Stimulated activated CD4-positive, alpha-beta T cell treated with anti-CD3 and anti-CD28 coated beads, TNF-alpha, amount 100 ng/mL, for 48 hours (primary cell): Measurements from ENCODE around the gene VWA8.
"Not testable (repeated sequence)": the region's sequence is repeated elsewhere in the genome, so short reads cannot be mapped to it uniquely, and the experiment has no call there.

Experiments used
- DNase-seq, 3 donors: peaks; one replicate each; pipeline ENCODE4 v3.0.0-alpha.2; 2020; ENCODE audit warnings: low read depth in 3 of 3

VWA8 gene

GRCh38 chr13:41922894-41923293 lies 38.0 kb downstream of the VWA8 start:
- not testable (repeated sequence) for DNase-seq

GRCh38 chr13:41919741-41920487 lies 41.0 kb downstream of the VWA8 start:
- no peak for DNase-seq

GRCh38 chr13:41919031-41919740 lies 41.7 kb downstream of the VWA8 start:
- no peak for DNase-seq

DNA sequence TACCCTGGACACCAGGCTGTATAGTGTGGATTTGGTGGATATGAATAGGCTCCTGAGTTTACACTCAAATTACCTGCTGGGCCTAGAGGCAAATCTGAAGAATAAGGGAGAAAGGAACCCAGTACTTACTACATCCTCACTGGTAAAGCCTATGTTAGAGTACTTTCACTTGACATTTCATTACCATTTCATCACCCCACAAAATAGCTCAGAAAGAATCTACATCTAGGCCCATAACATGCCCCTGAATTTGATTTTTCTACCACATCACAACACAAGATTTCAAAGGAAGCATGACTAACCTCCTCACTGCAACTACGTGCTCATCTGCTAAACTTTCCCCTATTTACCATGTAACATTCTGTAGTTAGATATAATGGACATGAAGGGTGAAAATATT lies 43.3 kb downstream of the VWA8 start:
- no peak for DNase-seq

- no peak for DNase-seq
Measured at GRCh38 chr13:41916173-41916954, 44.5 kb downstream of the VWA8 start.

GRCh38 chr13:41915081-41915480 lies 45.8 kb downstream of the VWA8 start:
- no peak for DNase-seq

GRCh38 chr13:41914552-41914951 lies 46.4 kb downstream of the VWA8 start:
- no peak for DNase-seq

DNA sequence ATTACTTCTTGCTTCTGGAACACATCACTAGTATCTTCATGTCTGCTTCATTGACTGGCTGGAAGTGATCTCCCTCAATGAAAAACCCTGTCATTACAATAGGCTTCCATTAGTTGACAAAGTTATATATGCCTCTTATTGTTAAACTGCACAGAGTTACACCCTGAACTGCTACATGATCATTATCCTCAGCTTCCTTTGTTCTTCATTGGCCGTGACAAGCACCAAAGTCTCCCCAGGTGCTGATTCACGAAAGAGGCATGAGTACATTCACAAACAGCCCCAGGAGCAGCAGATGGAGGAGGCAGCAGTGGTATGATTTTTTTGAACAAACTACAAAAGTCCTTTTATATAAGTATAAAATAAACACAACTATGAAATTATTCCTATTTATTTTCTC lies 51.4 kb downstream of the VWA8 start:
- no peak for DNase-seq

DNA sequence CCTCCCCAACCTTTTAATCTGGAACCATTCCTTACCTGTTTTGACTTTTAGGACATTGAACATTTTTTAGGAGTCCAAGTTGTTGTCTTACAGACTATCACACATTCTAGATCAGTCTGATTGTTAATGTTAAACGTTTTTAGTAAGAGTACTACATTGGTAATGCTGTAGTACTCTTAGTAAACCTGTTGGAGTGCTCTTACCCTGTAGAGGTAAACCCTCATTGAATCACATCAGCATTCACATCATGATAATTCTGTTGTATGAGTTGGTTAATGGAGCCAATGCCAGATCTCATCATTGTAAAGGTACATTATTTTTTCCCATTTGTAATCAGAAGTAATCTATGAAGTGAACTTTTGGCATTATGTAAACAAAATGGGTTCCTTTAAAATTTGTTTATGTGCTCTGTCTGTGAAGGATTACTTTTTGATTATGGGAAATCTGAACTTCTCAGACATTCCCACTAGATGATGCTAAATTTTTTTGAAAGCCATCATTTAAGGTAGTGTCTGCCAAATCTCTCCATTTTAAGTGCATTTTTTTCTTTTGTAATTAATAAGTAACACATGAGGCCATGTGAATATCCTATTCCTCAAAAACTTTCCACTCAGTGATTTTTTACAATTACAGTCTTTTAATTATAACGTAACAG lies 55.2 kb downstream of the VWA8 start:
- no peak for DNase-seq

DNA sequence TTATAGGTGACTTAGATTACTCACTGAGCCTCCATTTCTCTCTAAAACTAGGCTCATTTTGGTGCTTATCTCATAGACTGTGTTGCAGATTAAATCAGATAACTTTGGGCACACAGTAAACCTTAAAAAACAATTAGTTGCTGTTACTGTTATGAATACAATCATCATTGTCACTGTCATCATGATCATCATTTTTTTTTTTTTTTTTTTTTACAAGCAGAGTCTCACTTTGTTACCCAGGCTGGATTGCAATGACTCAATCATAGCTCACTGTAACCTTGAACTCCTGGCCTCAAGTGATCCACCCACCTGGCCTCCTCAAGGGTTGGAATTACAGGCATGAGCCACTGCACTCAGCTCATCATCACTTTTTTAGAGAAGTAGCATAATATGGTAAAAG lies 60.0 kb downstream of the VWA8 start:
- peak in 2 of 3 donors; percentile 15 to 40 for DNase-seq

DNA sequence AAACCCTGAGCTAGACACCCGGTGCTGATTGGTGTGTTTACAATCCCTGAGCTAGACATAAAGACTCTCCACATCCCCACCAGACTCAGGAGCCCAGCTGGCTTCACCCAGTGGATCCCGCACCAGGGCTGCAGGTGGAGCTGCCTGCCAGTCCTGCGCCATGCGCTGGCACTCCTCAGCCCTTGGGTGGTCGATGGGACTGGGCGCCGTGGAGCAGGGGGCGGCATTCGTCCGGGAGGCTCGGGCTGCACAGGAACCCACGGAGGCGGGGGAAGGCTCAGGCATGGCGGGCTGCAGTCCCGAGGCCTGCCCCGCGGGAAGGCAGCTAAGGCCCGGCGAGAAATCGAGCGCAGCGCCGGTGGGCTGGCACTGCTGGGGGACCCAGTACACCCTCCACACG lies 62.5 kb downstream of the VWA8 start:
- not testable (repeated sequence) for DNase-seq

GRCh38 chr13:41897126-41897525 lies 63.8 kb downstream of the VWA8 start:
- no peak for DNase-seq

GRCh38 chr13:41895478-41895877 lies 65.4 kb downstream of the VWA8 start:
- DNase-seq: no peak

DNA sequence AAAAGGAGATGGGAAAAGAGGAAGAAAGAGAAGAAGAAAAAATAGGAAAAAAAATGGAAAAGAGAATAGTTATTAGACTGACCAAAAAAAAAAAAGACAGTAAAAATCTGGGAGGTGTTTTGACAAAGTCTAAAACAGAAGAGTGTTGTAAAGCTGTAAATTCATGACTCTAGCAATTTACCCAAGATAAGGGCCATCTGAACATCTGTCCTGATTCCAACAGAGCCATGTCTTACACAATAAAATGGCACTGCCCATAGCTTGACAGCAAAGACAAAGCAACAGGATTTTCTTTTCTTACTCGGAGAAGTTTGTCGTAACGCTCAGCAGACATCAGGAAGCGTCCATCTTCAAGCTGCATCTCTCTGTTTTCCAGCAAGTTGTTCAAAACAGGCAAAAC lies 69.8 kb downstream of the VWA8 start:
- no peak for DNase-seq

GRCh38 chr13:41883147-41883546 lies 77.8 kb downstream of the VWA8 start:
- no peak for DNase-seq

DNA sequence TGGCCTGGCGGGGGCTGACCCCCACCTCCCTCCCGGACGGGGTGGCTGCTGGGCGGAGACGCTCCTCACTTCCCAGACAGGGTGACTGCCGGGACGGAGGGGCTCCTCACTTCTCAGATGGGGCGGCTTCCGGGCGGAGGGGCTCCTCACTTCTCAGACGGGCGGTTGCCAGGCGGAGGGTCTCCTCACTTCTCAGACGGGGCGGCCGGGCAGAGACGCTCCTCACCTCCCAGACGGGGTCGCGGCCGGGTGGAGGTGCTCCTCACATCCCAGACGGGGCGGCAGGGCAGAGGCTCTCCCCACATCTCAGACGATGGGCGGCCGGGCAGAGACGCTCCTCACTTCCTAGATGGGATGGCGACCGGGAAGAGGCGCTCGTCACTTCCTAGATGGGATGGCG lies 79.0 kb downstream of the VWA8 start:
- not testable (repeated sequence) for DNase-seq

DNA sequence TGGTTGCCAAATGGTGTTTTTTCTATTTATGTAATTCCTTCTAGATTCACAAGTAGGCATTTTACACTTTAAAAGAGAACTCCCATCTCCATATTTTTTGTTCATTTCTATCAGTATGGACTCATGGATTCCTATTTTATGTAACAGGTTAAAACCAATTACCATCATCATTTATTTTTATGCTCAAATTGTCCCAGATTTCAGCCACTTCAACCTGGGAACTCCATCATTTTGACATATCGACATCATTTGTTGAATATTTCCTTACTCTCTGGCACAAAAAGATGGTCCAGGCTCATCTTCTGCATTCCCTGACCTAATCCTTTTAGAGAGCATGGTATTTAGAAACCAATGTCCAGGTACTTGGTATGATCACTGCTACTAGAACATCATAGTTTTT lies 79.9 kb downstream of the VWA8 start:
- no peak for DNase-seq

GRCh38 chr13:41864658-41865057 lies 96.3 kb downstream of the VWA8 start:
- no peak for DNase-seq

DNA sequence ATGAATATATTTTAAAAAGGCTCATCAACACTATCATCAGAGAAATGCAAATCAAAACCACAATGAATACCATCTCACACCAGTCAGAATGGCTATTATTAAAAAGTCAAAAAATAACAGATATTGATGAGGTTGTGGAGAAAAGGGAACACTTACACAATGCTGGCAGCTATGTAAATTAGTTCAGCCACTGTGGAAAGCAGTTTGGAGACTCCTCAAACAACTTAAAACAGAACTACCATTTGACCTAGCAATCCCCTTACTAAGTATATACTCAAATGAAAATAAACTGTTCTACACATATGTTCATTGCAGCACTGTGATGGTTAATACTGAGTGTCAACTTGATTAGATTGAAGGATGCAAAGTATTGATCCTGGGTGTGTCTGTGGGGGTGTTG lies 98.2 kb downstream of the VWA8 start:
- DNase-seq: not testable (repeated sequence)

GRCh38 chr13:41859565-41859964 lies 101.3 kb downstream of the VWA8 start:
- DNase-seq: no peak

GRCh38 chr13:41858780-41859179 lies 102.1 kb downstream of the VWA8 start:
- DNase-seq: no peak

DNA sequence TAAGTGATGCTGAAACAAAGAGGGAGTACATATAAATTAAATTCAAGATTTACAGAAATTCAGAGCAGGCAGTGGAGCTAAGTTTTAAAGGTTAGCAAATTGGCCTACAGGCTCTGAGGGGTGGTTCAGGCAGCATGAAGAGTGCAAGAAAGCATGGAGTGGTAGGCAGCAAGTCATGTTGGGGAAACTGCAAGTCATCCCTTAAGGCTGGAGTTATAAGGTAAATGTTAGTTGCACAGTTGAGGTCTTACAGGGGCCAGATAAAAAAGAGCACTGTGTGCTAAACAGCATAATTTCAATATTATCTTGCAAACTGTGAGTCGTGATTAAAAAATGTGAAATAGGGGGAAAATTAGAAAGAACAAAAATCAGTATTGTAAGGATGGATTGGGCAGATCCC lies 106.2 kb downstream of the VWA8 start:
- no peak for DNase-seq
